ENCODE measurements around the gene MAP2K6.

MAP2K6 gene

DNA sequence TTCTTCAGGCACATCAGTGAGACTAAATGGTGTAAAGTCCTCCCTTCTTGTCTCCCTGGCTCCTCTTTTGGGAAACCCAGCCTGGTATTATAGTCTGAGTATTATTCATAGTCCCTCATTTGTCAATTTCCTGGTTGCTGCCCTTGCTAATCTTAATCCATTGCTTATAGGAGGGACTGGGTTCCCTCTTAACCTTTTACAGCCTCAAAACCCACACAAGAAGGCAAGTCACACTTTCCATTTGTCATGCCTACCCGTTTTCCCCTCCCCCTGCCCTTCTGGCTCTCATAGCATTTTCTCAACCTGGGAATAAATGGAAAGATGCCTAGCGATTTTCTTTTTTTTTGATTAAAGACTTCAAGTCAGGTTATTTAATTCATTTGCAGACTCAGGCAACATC, 124.8 kb downstream of the MAP2K6 start:
- H3K27me3 ChIP-seq (ENCODE audit: control insufficient read depth in 3 of 3, insufficient read depth in 3 of 3, low read depth in 1 of 3, low read length in 3 of 3) = no peaks in the 10 kb centered on the region
- H2BK12ac ChIP-seq (ENCODE audit: low read length) = no peak overlapping the region
- H3K23ac ChIP-seq (ENCODE audit: low read depth, low read length, poor library complexity) = no peak overlapping the region
- no peaks in the 10 kb centered on the region for H3K9me3 ChIP-seq (replicated peaks in 1 of 2; ENCODE audit: control insufficient read depth in 2 of 2, insufficient read depth in 1 of 2, low read depth in 1 of 2, low read length in 2 of 2)
- no peak overlapping the region for H2BK15ac ChIP-seq (ENCODE audit: low read length)
- H3K36me3 ChIP-seq (replicated peaks in 1 of 2; ENCODE audit: control insufficient read depth in 2 of 2, insufficient read depth in 2 of 2, low read length in 2 of 2) = peaks cover 3 to 69% of the 10 kb centered on the region in 2 donors
- DNase-seq (ENCODE audit: low spot score) = no peak
- no peak overlapping the region for H2AK5ac ChIP-seq (ENCODE audit: low read depth, low read length)
- H4K91ac ChIP-seq (ENCODE audit: low read depth, low read length, poor library complexity) = no peak overlapping the region
- no peak overlapping the region for H3K9ac ChIP-seq (ENCODE audit: low read depth, low read length, poor library complexity)
- H3K27ac ChIP-seq (replicated peaks; ENCODE audit: low read length) = no peak overlapping the region
- H3K4me1 ChIP-seq (ENCODE audit: control insufficient read depth in 2 of 2, insufficient read depth in 1 of 2, low read depth in 1 of 2, low read length in 2 of 2) = no peaks in the 10 kb centered on the region
- no peak overlapping the region for H3K4me3 ChIP-seq (ENCODE audit: low read length in 2 of 2)
- no peak overlapping the region for H2BK5ac ChIP-seq (ENCODE audit: low read length)
- H3K18ac ChIP-seq (ENCODE audit: low read length) = no peak overlapping the region
- WGBS, 2 donors (ENCODE audit: extremely low coverage in 2 of 2, insufficient read length in 2 of 2, insufficient replicate concordance in 1 of 2) = no CpG with 5 or more reads among the region's 2 CpGs
- H3K14ac ChIP-seq (ENCODE audit: low read length) = no peak overlapping the region
- no peak overlapping the region for H2BK120ac ChIP-seq (ENCODE audit: low read depth, low read length)
- H4K8ac ChIP-seq (ENCODE audit: low read depth, low read length) = no peak overlapping the region
- no peak overlapping the region for H3K4me2 ChIP-seq (ENCODE audit: insufficient read depth, low read length, poor library complexity, severe bottlenecking)
- no peak overlapping the region for H3K4ac ChIP-seq (ENCODE audit: low read length)
- no peaks in the 10 kb centered on the region for H3K79me1 ChIP-seq (ENCODE audit: low read depth, low read length)
- no peak overlapping the region for H2AFZ ChIP-seq (ENCODE audit: low read length)

DNA sequence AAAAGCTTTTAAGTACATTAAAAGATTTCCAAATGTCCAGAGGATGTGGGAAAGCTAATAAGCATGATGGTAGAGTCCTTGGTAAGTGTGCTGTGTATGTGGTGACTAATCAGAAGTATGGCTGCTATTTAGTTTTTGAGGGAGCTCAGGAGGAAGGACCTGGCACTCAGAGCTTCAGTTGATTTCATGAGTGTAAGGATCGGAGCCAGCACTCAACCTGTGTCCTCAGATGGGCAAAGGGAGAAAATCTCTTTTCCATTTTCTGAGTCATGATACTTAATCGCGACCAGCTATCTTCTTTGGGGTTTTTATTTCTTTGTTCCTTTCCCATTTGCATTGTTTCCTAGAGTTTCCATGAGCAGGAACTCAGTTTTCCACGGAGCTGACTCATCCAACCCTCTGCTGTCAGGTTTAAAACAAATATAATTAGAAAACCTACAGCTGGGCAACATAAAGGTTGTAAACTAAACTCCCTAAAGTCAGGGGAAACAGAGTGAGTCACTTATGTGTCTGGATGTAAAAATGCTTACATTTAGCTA, 125.4 kb downstream of the MAP2K6 start:
- no CpG with 5 or more reads among the region's 4 CpGs for WGBS, 2 donors (ENCODE audit: extremely low coverage in 2 of 2, insufficient read length in 2 of 2, insufficient replicate concordance in 1 of 2)
- Histone ChIP-seq H3K9ac (ENCODE audit: low read depth, low read length, poor library complexity) (no peak overlapping the region), H3K79me1 (ENCODE audit: low read depth, low read length) (no peaks in the 10 kb centered on the region), H2AK5ac (ENCODE audit: low read depth, low read length) (no peak overlapping the region), H3K23ac (ENCODE audit: low read depth, low read length, poor library complexity) (no peak overlapping the region), H3K14ac (ENCODE audit: low read length) (no peak overlapping the region), H2BK5ac (ENCODE audit: low read length) (no peak overlapping the region), H3K18ac (ENCODE audit: low read length) (no peak overlapping the region), H2BK12ac (ENCODE audit: low read length) (no peak overlapping the region), H3K27ac (replicated peaks; ENCODE audit: low read length) (no peak overlapping the region), H3K36me3 (replicated peaks in 1 of 2; ENCODE audit: control insufficient read depth in 2 of 2, insufficient read depth in 2 of 2, low read length in 2 of 2) (peaks cover 0 to 65% of the 10 kb centered on the region in 2 donors), H3K27me3 (ENCODE audit: control insufficient read depth in 3 of 3, insufficient read depth in 3 of 3, low read depth in 1 of 3, low read length in 3 of 3) (no peaks in the 10 kb centered on the region), H3K4me2 (ENCODE audit: insufficient read depth, low read length, poor library complexity, severe bottlenecking) (no peak overlapping the region), H2BK120ac (ENCODE audit: low read depth, low read length) (no peak overlapping the region), H3K4ac (ENCODE audit: low read length) (no peak overlapping the region), H3K4me3 (ENCODE audit: low read length in 2 of 2) (no peak overlapping the region), H3K9me3 (replicated peaks in 1 of 2; ENCODE audit: control insufficient read depth in 2 of 2, insufficient read depth in 1 of 2, low read depth in 1 of 2, low read length in 2 of 2) (no peaks in the 10 kb centered on the region), H2BK15ac (ENCODE audit: low read length) (no peak overlapping the region), H4K8ac (ENCODE audit: low read depth, low read length) (no peak overlapping the region), H3K4me1 (ENCODE audit: control insufficient read depth in 2 of 2, insufficient read depth in 1 of 2, low read depth in 1 of 2, low read length in 2 of 2) (no peaks in the 10 kb centered on the region), H4K91ac (ENCODE audit: low read depth, low read length, poor library complexity) (no peak overlapping the region), H2AFZ (ENCODE audit: low read length) (no peak overlapping the region)
- DNase-seq (ENCODE audit: low spot score) = no peak

DNA sequence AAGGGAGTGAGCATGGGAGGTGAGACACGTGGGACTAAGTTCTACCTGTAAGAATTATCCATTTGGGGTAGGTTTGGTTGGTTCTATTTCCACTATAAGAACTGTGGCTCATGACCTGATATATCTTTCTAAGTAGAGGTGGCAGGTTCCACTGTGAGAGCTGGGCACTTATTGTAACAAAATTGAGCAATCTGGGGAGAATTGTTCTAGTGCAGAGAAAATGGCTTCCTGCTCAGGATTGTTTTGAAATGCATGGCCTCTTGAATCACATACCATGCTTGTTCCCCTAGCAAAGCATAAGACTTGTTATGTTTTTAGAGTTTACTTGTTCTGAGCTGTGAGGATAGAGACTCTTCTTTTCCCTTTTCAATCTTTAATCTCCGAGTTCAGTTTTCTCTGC, 125.9 kb downstream of the MAP2K6 start:
- Histone ChIP-seq H3K14ac (ENCODE audit: low read length) (no peak overlapping the region), H3K9me3 (replicated peaks in 1 of 2; ENCODE audit: control insufficient read depth in 2 of 2, insufficient read depth in 1 of 2, low read depth in 1 of 2, low read length in 2 of 2) (no peaks in the 10 kb centered on the region), H3K23ac (ENCODE audit: low read depth, low read length, poor library complexity) (no peak overlapping the region), H2BK12ac (ENCODE audit: low read length) (no peak overlapping the region), H2BK5ac (ENCODE audit: low read length) (no peak overlapping the region), H3K36me3 (replicated peaks in 1 of 2; ENCODE audit: control insufficient read depth in 2 of 2, insufficient read depth in 2 of 2, low read length in 2 of 2) (peaks cover 0 to 65% of the 10 kb centered on the region in 2 donors), H2BK15ac (ENCODE audit: low read length) (no peak overlapping the region), H3K79me1 (ENCODE audit: low read depth, low read length) (no peaks in the 10 kb centered on the region), H3K4me3 (ENCODE audit: low read length in 2 of 2) (no peak overlapping the region), H4K8ac (ENCODE audit: low read depth, low read length) (no peak overlapping the region), H3K27ac (replicated peaks; ENCODE audit: low read length) (no peak overlapping the region), H3K4ac (ENCODE audit: low read length) (no peak overlapping the region), H3K18ac (ENCODE audit: low read length) (no peak overlapping the region), H2AK5ac (ENCODE audit: low read depth, low read length) (no peak overlapping the region), H2AFZ (ENCODE audit: low read length) (no peak overlapping the region), H4K91ac (ENCODE audit: low read depth, low read length, poor library complexity) (no peak overlapping the region), H3K4me1 (ENCODE audit: control insufficient read depth in 2 of 2, insufficient read depth in 1 of 2, low read depth in 1 of 2, low read length in 2 of 2) (no peaks in the 10 kb centered on the region), H3K4me2 (ENCODE audit: insufficient read depth, low read length, poor library complexity, severe bottlenecking) (no peak overlapping the region), H2BK120ac (ENCODE audit: low read depth, low read length) (no peak overlapping the region), H3K9ac (ENCODE audit: low read depth, low read length, poor library complexity) (no peak overlapping the region), H3K27me3 (ENCODE audit: control insufficient read depth in 3 of 3, insufficient read depth in 3 of 3, low read depth in 1 of 3, low read length in 3 of 3) (no peaks in the 10 kb centered on the region)
- no peak for DNase-seq (ENCODE audit: low spot score)
- no CpG with 5 or more reads among the region's 2 CpGs for WGBS, 2 donors (ENCODE audit: extremely low coverage in 2 of 2, insufficient read length in 2 of 2, insufficient replicate concordance in 1 of 2)

DNA sequence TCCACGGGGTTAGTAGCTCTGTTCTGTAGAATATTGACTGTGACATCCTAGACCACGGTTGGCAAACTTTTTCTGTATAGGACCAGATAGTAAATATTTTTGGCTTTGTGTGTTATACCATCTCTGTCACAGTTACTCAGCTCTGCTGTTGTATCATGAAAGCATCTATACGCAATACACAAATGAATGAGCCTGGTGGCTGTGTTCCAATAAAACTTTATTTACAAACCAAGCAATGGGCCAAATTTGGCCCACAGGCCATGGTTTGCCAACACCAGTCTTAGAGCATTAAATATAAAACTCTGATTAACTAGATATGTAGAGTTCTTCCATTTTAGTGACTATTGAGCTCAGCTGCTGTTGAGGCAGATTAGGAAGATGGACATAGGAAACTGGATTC, 132.7 kb downstream of the MAP2K6 start:
- H2BK12ac ChIP-seq (ENCODE audit: low read length) = no peak overlapping the region

More for the DNA sequence above, 132.7 kb downstream of the MAP2K6 start:
- Histone ChIP-seq H4K91ac (ENCODE audit: low read depth, low read length, poor library complexity) (no peak overlapping the region), H3K27me3 (ENCODE audit: control insufficient read depth in 3 of 3, insufficient read depth in 3 of 3, low read depth in 1 of 3, low read length in 3 of 3) (no peaks in the 10 kb centered on the region), H4K8ac (ENCODE audit: low read depth, low read length) (no peak overlapping the region), H3K18ac (ENCODE audit: low read length) (no peak overlapping the region), H3K4ac (ENCODE audit: low read length) (no peak overlapping the region), H3K79me1 (ENCODE audit: low read depth, low read length) (no peaks in the 10 kb centered on the region), H3K27ac (replicated peaks; ENCODE audit: low read length) (no peak overlapping the region), H3K23ac (ENCODE audit: low read depth, low read length, poor library complexity) (no peak overlapping the region), H3K36me3 (replicated peaks in 1 of 2; ENCODE audit: control insufficient read depth in 2 of 2, insufficient read depth in 2 of 2, low read length in 2 of 2) (peaks cover 0 to 17% of the 10 kb centered on the region in 2 donors), H3K9ac (ENCODE audit: low read depth, low read length, poor library complexity) (no peak overlapping the region), H3K14ac (ENCODE audit: low read length) (no peak overlapping the region), H2AK5ac (ENCODE audit: low read depth, low read length) (no peak overlapping the region), H2BK5ac (ENCODE audit: low read length) (no peak overlapping the region), H2AFZ (ENCODE audit: low read length) (no peak overlapping the region), H3K4me2 (ENCODE audit: insufficient read depth, low read length, poor library complexity, severe bottlenecking) (no peak overlapping the region), H2BK120ac (ENCODE audit: low read depth, low read length) (no peak overlapping the region), H3K4me3 (ENCODE audit: low read length in 2 of 2) (no peak overlapping the region), H3K4me1 (ENCODE audit: control insufficient read depth in 2 of 2, insufficient read depth in 1 of 2, low read depth in 1 of 2, low read length in 2 of 2) (no peaks in the 10 kb centered on the region), H3K9me3 (replicated peaks in 1 of 2; ENCODE audit: control insufficient read depth in 2 of 2, insufficient read depth in 1 of 2, low read depth in 1 of 2, low read length in 2 of 2) (no peaks in the 10 kb centered on the region), H2BK15ac (ENCODE audit: low read length) (no peak overlapping the region)
- no CpG with 5 or more reads among the region's 3 CpGs for WGBS, 2 donors (ENCODE audit: extremely low coverage in 2 of 2, insufficient read length in 2 of 2, insufficient replicate concordance in 1 of 2)
- no peak for DNase-seq (ENCODE audit: low spot score)
